SU-DHL-6 (cell line): ENCODE data around the gene SCFD2.
A peak's percentile ranks its signal among the peaks of the same experiment; 100 is the strongest.

ENCODE experiments used
- H2AFZ ChIP-seq: fragments of 200-600 bp; sonication (generic); 2 replicates; pipeline ENCODE4 v1.6.1; 2014; ENCODE audit warnings: low read depth, mild to moderate bottlenecking, moderate library complexity, mixed read lengths, antibody characterized with exemption, low read length; ENCODE audit not compliant: severe bottlenecking
- H3F3A ChIP-seq: fragments of 200-600 bp; shearing (Covaris generic); 2 replicates; pipeline ENCODE4 v1.6.0; 2016; ENCODE audit warnings: antibody characterized with exemption, mild to moderate bottlenecking; ENCODE audit not compliant: insufficient read depth
- H3K27ac ChIP-seq: fragments of 200-600 bp; sonication (generic); 2 replicates; pipeline ENCODE4 v1.5.1; 2016; ENCODE audit warnings: low read depth, mild to moderate bottlenecking, low read length, moderate library complexity, mixed read lengths
- H3K27me3 ChIP-seq: fragments of 200-600 bp; sonication (generic), shearing (Covaris generic); 2 replicates; pipeline ENCODE4 v1.6.0; 2014; ENCODE audit warnings: mild to moderate bottlenecking, low read length
- H3K36me3 ChIP-seq: fragments of 200-600 bp; sonication (generic); 2 replicates; pipeline ENCODE4 v1.6.1; 2014; ENCODE audit warnings: mild to moderate bottlenecking, low read length, mixed read lengths
- H3K4me2 ChIP-seq: fragments of 300-600, 200-600 bp; shearing (Covaris generic), sonication (generic); 2 replicates; pipeline ENCODE4 v1.6.0; 2014; ENCODE audit warnings: low read length, low read depth, mild to moderate bottlenecking; ENCODE audit not compliant: poor library complexity, severe bottlenecking
- H3K4me3 ChIP-seq: fragments of 200-600 bp; sonication (generic); 2 replicates; pipeline ENCODE4 v1.5.1; 2014; ENCODE audit warnings: antibody characterized with exemption, low read length, mild to moderate bottlenecking, mixed read lengths; ENCODE audit not compliant: insufficient read depth, poor library complexity, severe bottlenecking
- H3K79me2 ChIP-seq: fragments of 200-600 bp; sonication (generic); 2 replicates; pipeline ENCODE4 v1.6.1; 2014; ENCODE audit warnings: mild to moderate bottlenecking, low read length, moderate library complexity; ENCODE audit not compliant: insufficient read depth
- H3K9ac ChIP-seq: fragments of 200-600 bp; sonication (generic); 2 replicates; pipeline ENCODE4 v1.7.0; 2014; ENCODE audit warnings: mild to moderate bottlenecking, low read length
- H3K9me2 ChIP-seq: fragments of 200-600 bp; sonication (generic); replicated peaks from 2 replicates; pipeline ENCODE4 v1.6.1; 2014; ENCODE audit warnings: low read length; ENCODE audit not compliant: insufficient read depth
- H3K9me3 ChIP-seq: fragments of 200-600 bp; sonication (generic); 2 replicates; pipeline ENCODE4 v1.6.1; 2014; ENCODE audit warnings: low read length, mixed read lengths; ENCODE audit not compliant: insufficient read depth
- H4K20me1 ChIP-seq: fragments of 200-600 bp; sonication (generic); 2 replicates; pipeline ENCODE4 v1.6.1; 2014; ENCODE audit warnings: low read depth, mild to moderate bottlenecking, antibody characterized with exemption, low read length, moderate library complexity, mixed read lengths
- EZH2phosphoT487 ChIP-seq: fragments of 200-600 bp; sonication (generic), shearing (Covaris generic); conservative IDR thresholded peaks from 2 replicates; pipeline ENCODE4 v1.6.1; 2018; ENCODE audit warnings: mild to moderate bottlenecking, antibody characterized with exemption, low read length, moderate library complexity, mixed read lengths
- TF ChIP-seq, protein P1 (sequence below): fragments of 200-600 bp; sonication (generic); IDR thresholded peaks from one replicate; pipeline ENCODE4 v1.5.1; 2017; ENCODE audit warnings: antibody characterized with exemption, mild to moderate bottlenecking, low read length, moderate library complexity; ENCODE audit not compliant: insufficient read depth, poor library complexity, severe bottlenecking

Gene SCFD2

DNA sequence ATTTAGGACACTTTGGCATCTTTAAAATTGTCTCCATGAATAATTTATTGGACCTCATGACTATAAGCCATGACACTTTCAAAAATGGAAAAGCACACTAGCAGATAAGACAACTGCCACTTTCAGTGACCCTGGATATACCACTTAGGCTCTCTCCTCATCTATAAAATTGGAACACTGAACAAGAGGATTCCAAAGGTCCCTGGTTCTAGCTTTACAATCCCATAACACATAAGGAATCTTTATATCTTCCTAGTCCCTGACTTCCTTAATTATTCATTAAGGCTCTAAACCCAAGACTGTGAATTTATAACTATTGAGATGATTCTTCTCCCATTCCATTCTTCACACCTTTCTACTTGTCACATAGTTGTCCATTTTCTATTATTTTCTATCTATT is 190.2 kb downstream of the SCFD2 start:
- peak overlapping the region; percentile 24 for H3K4me2 ChIP-seq
- no peaks in the 10 kb centered on the region for H3K9me2 ChIP-seq
- no peak overlapping the region for H2AFZ ChIP-seq
- no peak overlapping the region for H3K4me3 ChIP-seq
- H3K27ac ChIP-seq: no peak overlapping the region; the same call in 1 of the 2 replicates
- H3K9me3 ChIP-seq: no peaks in the 10 kb centered on the region
- H4K20me1 ChIP-seq: no peaks in the 10 kb centered on the region
- no peaks in the 10 kb centered on the region for H3K27me3 ChIP-seq
- H3F3A ChIP-seq: no peaks in the 10 kb centered on the region
- TF ChIP-seq, protein P1, sequence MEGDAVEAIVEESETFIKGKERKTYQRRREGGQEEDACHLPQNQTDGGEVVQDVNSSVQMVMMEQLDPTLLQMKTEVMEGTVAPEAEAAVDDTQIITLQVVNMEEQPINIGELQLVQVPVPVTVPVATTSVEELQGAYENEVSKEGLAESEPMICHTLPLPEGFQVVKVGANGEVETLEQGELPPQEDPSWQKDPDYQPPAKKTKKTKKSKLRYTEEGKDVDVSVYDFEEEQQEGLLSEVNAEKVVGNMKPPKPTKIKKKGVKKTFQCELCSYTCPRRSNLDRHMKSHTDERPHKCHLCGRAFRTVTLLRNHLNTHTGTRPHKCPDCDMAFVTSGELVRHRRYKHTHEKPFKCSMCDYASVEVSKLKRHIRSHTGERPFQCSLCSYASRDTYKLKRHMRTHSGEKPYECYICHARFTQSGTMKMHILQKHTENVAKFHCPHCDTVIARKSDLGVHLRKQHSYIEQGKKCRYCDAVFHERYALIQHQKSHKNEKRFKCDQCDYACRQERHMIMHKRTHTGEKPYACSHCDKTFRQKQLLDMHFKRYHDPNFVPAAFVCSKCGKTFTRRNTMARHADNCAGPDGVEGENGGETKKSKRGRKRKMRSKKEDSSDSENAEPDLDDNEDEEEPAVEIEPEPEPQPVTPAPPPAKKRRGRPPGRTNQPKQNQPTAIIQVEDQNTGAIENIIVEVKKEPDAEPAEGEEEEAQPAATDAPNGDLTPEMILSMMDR: no peak
- TF ChIP-seq EZH2phosphoT487: no peak
- no peaks in the 10 kb centered on the region for H3K36me3 ChIP-seq
- H3K79me2 ChIP-seq: no peaks in the 10 kb centered on the region
- no peak overlapping the region for H3K9ac ChIP-seq

DNA sequence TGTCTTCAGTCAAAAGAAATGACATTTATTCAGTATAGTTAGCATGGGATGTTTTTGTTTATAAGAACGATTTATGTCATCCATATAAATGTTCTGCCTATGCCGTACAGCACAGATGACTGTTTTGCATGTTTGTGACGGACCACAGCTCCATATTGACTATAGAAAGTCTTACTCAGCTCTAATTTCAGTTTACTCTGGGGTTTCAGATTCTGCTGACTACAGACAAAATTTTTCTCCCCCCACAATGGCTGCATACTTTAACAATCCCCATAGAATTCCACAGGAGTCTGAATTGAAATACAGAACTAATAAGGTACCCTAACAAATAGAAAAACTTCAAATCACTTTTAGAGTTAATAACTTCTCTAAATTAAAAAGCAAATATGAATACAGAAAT is 191.0 kb downstream of the SCFD2 start:
- Histone ChIP-seq H3K27me3 (no peaks in the 10 kb centered on the region), H3K4me2 (no peak overlapping the region)

DNA sequence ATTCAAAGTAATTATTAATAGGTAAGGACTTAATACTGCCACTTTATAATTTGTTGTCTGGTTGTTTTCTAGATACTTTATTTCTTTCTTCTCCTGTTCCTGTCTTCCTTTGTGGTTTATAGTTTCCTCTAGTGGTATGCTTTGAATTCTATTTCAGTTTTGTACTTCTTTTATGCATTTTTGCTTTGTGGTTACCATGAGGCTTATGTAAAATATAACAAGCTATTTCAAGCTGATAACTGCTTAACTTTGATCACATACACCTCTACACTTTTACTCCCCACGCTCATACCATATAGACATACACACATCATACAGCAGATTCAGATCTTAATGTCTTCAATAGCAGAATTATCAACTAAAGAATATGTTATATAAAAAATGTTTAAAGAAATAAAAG is 192.3 kb downstream of the SCFD2 start:
- Histone ChIP-seq H3K9me3 (no peaks in the 10 kb centered on the region), H3K36me3 (no peaks in the 10 kb centered on the region), H3K9me2 (no peaks in the 10 kb centered on the region), H3K27me3 (no peaks in the 10 kb centered on the region), H3K27ac (no peak overlapping the region), H3K79me2 (no peaks in the 10 kb centered on the region), H3K4me3 (no peak overlapping the region), H3F3A (no peaks in the 10 kb centered on the region), H2AFZ (no peak overlapping the region), H3K9ac (no peak overlapping the region), H3K4me2 (peak overlapping the region; percentile 29), H4K20me1 (no peaks in the 10 kb centered on the region)
- TF ChIP-seq, protein P1: no peak
- no peak for TF ChIP-seq EZH2phosphoT487

More for the DNA sequence above, 191.0 kb downstream of the SCFD2 start:
- H3K27ac ChIP-seq: no peak overlapping the region
- no peaks in the 10 kb centered on the region for H3F3A ChIP-seq
- TF ChIP-seq, protein P1: no peak
- no peak for TF ChIP-seq EZH2phosphoT487
- H3K4me3 ChIP-seq: no peak overlapping the region
- no peaks in the 10 kb centered on the region for H3K79me2 ChIP-seq
- H3K9ac ChIP-seq: no peak overlapping the region
- no peaks in the 10 kb centered on the region for H3K9me2 ChIP-seq
- no peaks in the 10 kb centered on the region for H3K9me3 ChIP-seq
- no peaks in the 10 kb centered on the region for H4K20me1 ChIP-seq
- H3K36me3 ChIP-seq: no peaks in the 10 kb centered on the region
- no peak overlapping the region for H2AFZ ChIP-seq
